Measurements from ENCODE around the gene FAM234A. TPM values are rescaled to one million over a fixed set of nuclear protein-coding genes. Genes with fewer than 3 reads are reported as not detected.
A peak's percentile ranks its signal among the peaks of the same experiment; 100 is the strongest.

The FAM234A gene
- total RNA-seq, 2 donors from 2014 or later: 141 to 227 TPM

DNA sequence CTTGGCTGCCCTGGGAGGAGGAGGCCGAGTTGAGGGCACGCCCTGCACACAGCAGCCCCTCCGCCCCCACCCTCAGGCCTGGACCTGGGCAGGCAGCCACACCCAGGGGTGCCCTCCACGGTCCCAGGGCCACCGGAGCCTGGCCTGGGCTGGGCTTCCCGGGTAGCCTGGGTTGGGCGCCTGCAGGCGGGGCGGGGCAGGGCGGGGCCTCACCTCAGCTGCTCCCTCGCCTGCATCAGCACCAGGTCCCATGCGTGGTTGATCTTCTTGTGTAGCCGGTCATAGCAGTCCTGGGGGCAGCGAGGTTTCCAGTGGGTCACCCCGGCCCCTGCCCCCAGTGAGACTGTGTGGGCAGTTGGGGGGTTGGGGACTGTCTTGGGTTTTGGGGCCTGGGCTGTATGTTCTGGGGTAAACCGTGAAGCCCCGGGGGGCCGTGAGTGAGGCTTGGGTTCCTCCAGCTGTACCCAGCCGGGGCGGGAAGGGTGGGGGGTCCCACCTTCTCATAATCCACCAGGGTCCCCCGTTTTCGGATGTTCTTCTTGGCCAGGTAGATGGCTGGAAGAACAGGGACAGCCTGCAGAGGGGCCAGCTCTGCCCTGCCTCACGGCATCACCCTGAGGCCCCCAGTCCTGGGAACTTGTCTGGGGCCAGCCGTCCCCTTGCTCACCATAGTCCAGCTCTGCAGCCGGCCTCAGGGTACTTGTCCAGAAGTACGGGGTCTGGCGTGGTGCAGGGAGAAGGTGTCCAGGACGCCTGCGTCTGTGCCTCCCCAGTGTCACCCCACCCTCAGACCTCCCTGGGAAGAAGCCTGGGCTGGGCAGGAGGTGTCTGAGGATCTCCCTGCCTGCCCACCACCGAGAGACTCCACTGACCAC is 39.2 kb downstream of the FAM234A start:
- DNase-seq (ENCODE audit: low spot score): no peak
- peaks cover 0 to 18% of the 10 kb centered on the region in 2 donors for H3K4me1 ChIP-seq
- H3K36me3 ChIP-seq: no peaks in the 10 kb centered on the region

DNA sequence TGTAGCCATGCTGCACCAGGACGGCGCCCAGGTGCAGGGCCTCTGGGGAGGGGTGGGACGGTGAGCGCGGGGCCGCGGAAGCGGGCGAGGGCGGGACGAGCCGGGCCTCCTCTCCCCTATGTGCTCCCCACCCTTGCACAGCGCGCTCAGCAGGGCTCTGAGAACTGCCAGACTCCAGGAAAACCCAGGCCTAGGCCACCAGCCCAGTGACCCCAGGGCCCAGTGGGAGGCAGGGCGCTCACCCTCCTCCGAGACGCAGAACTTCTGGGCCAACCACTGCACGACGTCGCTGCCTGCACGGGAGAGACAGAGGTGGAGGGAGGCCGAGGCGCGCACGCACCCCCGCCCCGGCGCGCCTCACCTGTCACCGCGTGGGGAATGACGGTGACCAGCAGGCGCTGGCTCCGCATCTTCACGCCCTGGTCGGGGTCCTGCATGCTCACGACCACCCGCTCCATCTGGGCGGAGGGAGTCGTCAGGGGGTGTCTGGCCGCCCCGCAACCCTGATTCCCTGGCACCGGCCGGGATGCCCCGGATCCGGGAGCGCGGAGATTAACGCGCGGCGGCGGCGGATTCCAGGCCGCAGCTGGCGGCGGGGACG is 40.5 kb downstream of the FAM234A start:
- Histone ChIP-seq H3K9me3 (no peaks in the 10 kb centered on the region), H3K4me1 (peaks cover 0 to 24% of the 10 kb centered on the region in 2 donors), H3K4me3 (peak overlapping the region; percentile 56 to 61), H3K27me3 (no peaks in the 10 kb centered on the region), H3K27ac (peak overlapping the region in 1 of 2 donors; percentile 31), H3K36me3 (no peaks in the 10 kb centered on the region)
- TF ChIP-seq, protein P1, sequence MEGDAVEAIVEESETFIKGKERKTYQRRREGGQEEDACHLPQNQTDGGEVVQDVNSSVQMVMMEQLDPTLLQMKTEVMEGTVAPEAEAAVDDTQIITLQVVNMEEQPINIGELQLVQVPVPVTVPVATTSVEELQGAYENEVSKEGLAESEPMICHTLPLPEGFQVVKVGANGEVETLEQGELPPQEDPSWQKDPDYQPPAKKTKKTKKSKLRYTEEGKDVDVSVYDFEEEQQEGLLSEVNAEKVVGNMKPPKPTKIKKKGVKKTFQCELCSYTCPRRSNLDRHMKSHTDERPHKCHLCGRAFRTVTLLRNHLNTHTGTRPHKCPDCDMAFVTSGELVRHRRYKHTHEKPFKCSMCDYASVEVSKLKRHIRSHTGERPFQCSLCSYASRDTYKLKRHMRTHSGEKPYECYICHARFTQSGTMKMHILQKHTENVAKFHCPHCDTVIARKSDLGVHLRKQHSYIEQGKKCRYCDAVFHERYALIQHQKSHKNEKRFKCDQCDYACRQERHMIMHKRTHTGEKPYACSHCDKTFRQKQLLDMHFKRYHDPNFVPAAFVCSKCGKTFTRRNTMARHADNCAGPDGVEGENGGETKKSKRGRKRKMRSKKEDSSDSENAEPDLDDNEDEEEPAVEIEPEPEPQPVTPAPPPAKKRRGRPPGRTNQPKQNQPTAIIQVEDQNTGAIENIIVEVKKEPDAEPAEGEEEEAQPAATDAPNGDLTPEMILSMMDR (IDR thresholded peaks at IDR 0.05): no peak
- no peak for DNase-seq (ENCODE audit: low spot score)

More for the DNA sequence above, 39.2 kb downstream of the FAM234A start:
- no peak overlapping the region for H3K27ac ChIP-seq
- H3K4me3 ChIP-seq: no peak overlapping the region
- TF ChIP-seq, protein P1 (IDR thresholded peaks at IDR 0.05): no peak
- no peaks in the 10 kb centered on the region for H3K27me3 ChIP-seq
- no peaks in the 10 kb centered on the region for H3K9me3 ChIP-seq

DNA sequence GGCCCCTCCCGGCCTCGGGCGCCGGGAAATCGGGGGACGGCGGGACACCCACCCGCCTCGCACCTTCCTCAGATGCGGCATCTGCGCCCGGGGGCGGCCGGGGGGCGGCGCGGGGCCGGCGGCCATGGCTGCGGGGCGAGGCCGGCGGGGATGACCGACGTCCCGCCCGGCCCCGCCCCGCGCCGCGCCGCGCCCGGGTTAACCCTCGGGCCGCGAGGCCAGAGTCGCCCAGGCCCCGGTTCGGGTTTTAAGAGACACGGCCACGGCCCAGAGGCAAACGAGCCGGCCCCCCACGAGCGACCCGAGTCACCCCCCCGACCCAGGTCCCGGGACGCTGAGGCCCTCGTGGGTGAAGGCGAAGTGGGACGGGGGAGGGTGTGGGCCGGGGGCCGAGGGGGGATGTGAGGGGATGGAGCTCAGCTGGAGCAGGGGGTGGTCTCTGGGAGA is 41.2 kb downstream of the FAM234A start, which contains the start of gene RGS11:
Gene RGS11 (minus strand): TSS at position 159 of the 447 bp plus-strand sequence. CDS start 33 bp downstream, at position 126.
- TF ChIP-seq, protein P1 (IDR thresholded peaks at IDR 0.05): no peak
- Histone ChIP-seq H3K36me3 (no peaks in the 10 kb centered on the region), H3K9me3 (no peaks in the 10 kb centered on the region), H3K27me3 (no peaks in the 10 kb centered on the region), H3K27ac (peak within 1 kb of the TSS; percentile 48 to 60), H3K4me3 (peak within 1 kb of the TSS; percentile 56 to 61), H3K4me1 (peaks cover 0 to 27% of the 10 kb centered on the region in 2 donors)
- no peak for DNase-seq (ENCODE audit: low spot score)

DNA sequence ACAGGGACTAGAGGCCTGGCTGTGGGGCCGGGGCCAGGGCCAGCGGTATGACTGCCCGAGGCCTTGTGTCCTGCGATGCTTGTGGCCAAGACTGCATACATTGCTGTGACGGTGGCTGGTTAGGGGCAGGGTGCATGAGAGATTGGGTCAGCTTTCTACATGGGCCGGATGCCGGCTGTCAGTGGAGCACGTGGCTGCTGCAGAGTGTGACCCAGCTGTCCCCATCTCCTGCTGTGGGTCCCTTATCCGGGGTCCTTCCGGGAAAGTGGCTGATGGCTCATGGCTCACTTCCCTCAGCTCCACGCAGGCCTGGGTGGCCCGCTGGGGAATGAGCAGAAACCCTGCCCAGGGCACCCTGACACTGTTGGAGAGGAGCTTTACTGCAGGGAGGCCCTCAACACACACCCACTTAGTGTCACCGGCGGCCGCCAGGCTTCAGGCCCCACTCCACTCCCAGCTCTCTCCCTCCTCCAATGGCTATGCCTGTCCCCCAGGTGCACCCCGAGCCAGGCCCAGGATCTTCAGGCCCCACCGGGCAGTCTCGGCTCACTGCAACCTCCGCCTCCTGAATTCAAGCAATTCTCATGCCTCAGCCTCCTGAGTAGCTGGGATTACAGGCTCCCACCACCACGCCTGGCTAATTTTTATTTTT is 41.9 kb downstream of the FAM234A start:
- H3K4me1 ChIP-seq: peaks cover 0 to 34% of the 10 kb centered on the region in 2 donors

DNA sequence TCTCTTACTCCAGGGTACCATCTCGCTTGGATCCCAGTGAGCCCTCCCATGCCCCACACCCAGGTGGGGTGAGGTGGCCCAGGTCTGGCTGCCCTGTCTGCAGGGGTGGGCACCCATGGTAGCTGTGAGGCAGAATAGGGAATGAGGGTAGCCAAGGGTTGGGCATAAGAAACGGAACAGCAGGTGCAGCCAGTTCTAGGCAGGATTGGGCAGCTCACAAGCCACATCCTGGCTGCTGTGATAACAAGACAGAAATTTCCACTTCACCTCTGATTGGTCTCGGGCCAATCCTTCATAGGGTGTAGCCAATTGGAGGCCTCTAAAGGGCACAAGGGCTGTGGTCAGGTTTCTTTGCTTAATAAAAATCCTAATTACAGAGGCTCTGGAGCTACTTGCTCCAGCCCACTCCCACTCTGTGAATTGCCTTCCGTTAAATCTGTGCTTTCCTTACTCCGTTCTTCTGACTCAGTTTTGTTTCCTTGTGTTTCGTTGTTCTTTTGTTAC is 44.3 kb downstream of the FAM234A start:
- DNase-seq (ENCODE audit: low spot score): no peak
- TF ChIP-seq, protein P1 (IDR thresholded peaks at IDR 0.05): no peak
- Histone ChIP-seq H3K4me1 (peaks cover 0 to 34% of the 10 kb centered on the region in 2 donors), H3K27me3 (no peaks in the 10 kb centered on the region), H3K36me3 (no peaks in the 10 kb centered on the region), H3K4me3 (no peak overlapping the region), H3K9me3 (no peaks in the 10 kb centered on the region), H3K27ac (no peak overlapping the region)

More for the DNA sequence above, 41.9 kb downstream of the FAM234A start:
- DNase-seq (ENCODE audit: low spot score): no peak
- Histone ChIP-seq H3K36me3 (no peaks in the 10 kb centered on the region), H3K4me3 (peak overlapping the region; percentile 56 to 61), H3K27me3 (no peaks in the 10 kb centered on the region), H3K27ac (peak overlapping the region; percentile 48 to 60), H3K9me3 (no peaks in the 10 kb centered on the region)
- TF ChIP-seq, protein P1 (IDR thresholded peaks at IDR 0.05): no peak
